ENCODE measurements around the gene EIF1B.

EIF1B gene

DNA sequence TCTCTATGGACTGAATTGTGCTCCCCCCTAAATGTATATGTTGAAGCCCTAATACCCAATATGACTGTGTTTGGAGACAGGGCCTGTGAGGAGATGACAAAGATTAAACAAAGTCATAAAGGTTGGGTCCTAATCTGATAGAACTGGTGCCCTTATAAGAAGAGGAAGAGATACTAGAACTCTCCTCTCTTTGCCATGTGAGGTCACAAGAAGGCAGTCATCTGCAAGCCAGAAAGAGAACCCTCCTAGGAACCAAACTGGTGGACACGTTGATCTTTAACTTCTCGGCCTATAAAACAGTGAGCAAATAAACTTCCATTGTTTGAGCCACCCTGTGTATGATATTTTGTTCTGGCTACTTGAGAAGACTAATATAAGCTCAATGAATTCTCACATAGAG, 45.9 kb downstream of the EIF1B start:
- DNase-seq: no peak

DNA sequence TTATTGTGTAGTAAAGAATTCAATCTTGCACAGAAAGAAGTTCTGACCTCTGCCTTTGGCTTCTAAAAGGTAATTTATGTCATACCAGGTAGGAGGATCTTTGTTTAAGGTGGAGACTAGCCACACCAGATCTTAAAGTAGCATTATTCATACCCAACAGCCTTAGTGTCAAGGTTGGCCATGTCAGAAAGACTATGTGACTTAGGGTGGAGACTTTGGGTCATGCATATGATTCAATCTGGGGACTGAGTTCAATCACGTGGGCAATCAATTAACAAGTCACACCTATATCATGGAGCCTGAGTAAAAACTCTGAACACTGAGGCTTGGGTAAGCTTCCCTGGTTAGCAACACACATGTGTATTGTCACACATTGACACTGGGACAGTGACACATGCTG, 48.9 kb downstream of the EIF1B start:
- DNase-seq: no peak

All from CD4-positive, alpha-beta T cell treated with Interferon gamma for 1 hour (primary cell).